Stimulated activated CD4-positive, alpha-beta T cell treated with anti-CD3 and anti-CD28 coated beads, Interleukin-2, amount 100 ng/mL, for 4 hours (primary cell): Measurements from ENCODE around the gene WDR70.
"Not testable (repeated sequence)": the region's sequence is repeated elsewhere in the genome, so short reads cannot be mapped to it uniquely, and the experiment has no call there.

Experiments used
- DNase-seq: peaks from one replicate; pipeline ENCODE4 v3.0.0-alpha.2; 2020; ENCODE audit warnings: low read depth

Gene WDR70

GRCh38 chr5:37768371-37768770, 389.3 kb downstream of the WDR70 start:
- DNase-seq: no peak

- DNase-seq: no peak
These were observed 390.0 kb downstream of the WDR70 start for GRCh38 chr5:37769108-37769507.

GRCh38 chr5:37769840-37770239, 390.7 kb downstream of the WDR70 start:
- no peak for DNase-seq

- DNase-seq: no peak
These were observed 391.7 kb downstream of the WDR70 start for GRCh38 chr5:37770786-37771185.

GRCh38 chr5:37771203-37771611, 392.1 kb downstream of the WDR70 start:
- DNase-seq: no peak

GRCh38 chr5:37771731-37772130, 392.6 kb downstream of the WDR70 start:
- no peak for DNase-seq

- no peak for DNase-seq
These were observed 393.1 kb downstream of the WDR70 start for GRCh38 chr5:37772255-37772654.

GRCh38 chr5:37773809-37774208, 394.7 kb downstream of the WDR70 start:
- DNase-seq: no peak

GRCh38 chr5:37774912-37775483, 395.9 kb downstream of the WDR70 start:
- DNase-seq: no peak

GRCh38 chr5:37776826-37777225, 397.7 kb downstream of the WDR70 start:
- no peak for DNase-seq

- no peak for DNase-seq
These were observed 398.5 kb downstream of the WDR70 start for GRCh38 chr5:37777432-37778130.

- DNase-seq: not testable (repeated sequence)
These were observed 402.3 kb downstream of the WDR70 start for GRCh38 chr5:37781409-37781808.

- DNase-seq: no peak
These were observed 407.3 kb downstream of the WDR70 start for GRCh38 chr5:37786416-37786815.

GRCh38 chr5:37786862-37787519, 407.9 kb downstream of the WDR70 start:
- no peak for DNase-seq

GRCh38 chr5:37787742-37788141, 408.6 kb downstream of the WDR70 start:
- DNase-seq: no peak

- DNase-seq: no peak
These were observed 410.9 kb downstream of the WDR70 start for GRCh38 chr5:37789991-37790390.

- DNase-seq: no peak
These were observed 412.2 kb downstream of the WDR70 start for GRCh38 chr5:37791321-37791720.

GRCh38 chr5:37792975-37793631, 414.0 kb downstream of the WDR70 start:
- DNase-seq: no peak

- DNase-seq: not testable (repeated sequence)
These were observed 416.2 kb downstream of the WDR70 start for GRCh38 chr5:37795292-37795691.

- DNase-seq: not testable (repeated sequence)
These were observed 417.3 kb downstream of the WDR70 start for GRCh38 chr5:37796435-37796834.

GRCh38 chr5:37799865-37800421, 420.8 kb downstream of the WDR70 start:
- DNase-seq: no peak

GRCh38 chr5:37801521-37801920, 422.4 kb downstream of the WDR70 start:
- DNase-seq: no peak
